HAP-1 (cell line): ENCODE data around the gene DCAKD.

ENCODE experiments used
- DNase-seq, 2 experiments: peaks; one replicate each; pipeline ENCODE4 v3.0.0-alpha.2; 2016 to 2020; ENCODE audit warnings: low spot score in 2 of 2
- H3K27me3 ChIP-seq: fragments of 250-450 bp; sonication (Bioruptor Pico); 2 replicates; pipeline ENCODE4 v1.5.1; 2020; ENCODE audit warnings: low read depth, mild to moderate bottlenecking, moderate library complexity
- H3K36me3 ChIP-seq: fragments of 250-450 bp; sonication (Bioruptor Pico); replicated peaks from 2 replicates; pipeline ENCODE4 v1.5.1; 2020; ENCODE audit warnings: mild to moderate bottlenecking
- H3K4me1 ChIP-seq: fragments of 250-450 bp; sonication (Bioruptor Pico); 2 replicates; pipeline ENCODE4 v1.5.1; 2020; ENCODE audit warnings: mild to moderate bottlenecking
- H3K4me3 ChIP-seq: fragments of 250-450 bp; sonication (Bioruptor Pico); 2 replicates; pipeline ENCODE4 v1.5.1; 2020; ENCODE audit warnings: mild to moderate bottlenecking, moderate library complexity
- H3K9me3 ChIP-seq: fragments of 250-450 bp; sonication (Bioruptor Pico); 2 replicates; pipeline ENCODE4 v1.5.1; 2020; ENCODE audit warnings: mild to moderate bottlenecking, moderate library complexity
- in situ Hi-C: fragments of 300-500 bp; cut with MboI; formaldehyde crosslinking; loops from 3 replicates; pipeline ENCODE4 v1.14.3; 2020; ENCODE audit warnings: low sequenced_read_pairs, inconsistent platforms, mixed read lengths

Gene DCAKD

GRCh38 chr17:44977814-44978550, 73.5 kb downstream of the DCAKD start:
- Histone ChIP-seq H3K4me3 (no peak overlapping the region), H3K4me1 (no peaks in the 10 kb centered on the region), H3K36me3 (no peaks in the 10 kb centered on the region), H3K9me3 (no peaks in the 10 kb centered on the region), H3K27me3 (peaks cover 15% of the 10 kb centered on the region)
- in situ Hi-C loops = no loop called here
- no peak for DNase-seq

GRCh38 chr17:44977065-44977464, 74.4 kb downstream of the DCAKD start:
- no peak for DNase-seq
- Histone ChIP-seq H3K36me3 (no peaks in the 10 kb centered on the region), H3K4me3 (no peak overlapping the region), H3K9me3 (no peaks in the 10 kb centered on the region), H3K27me3 (peaks cover 15% of the 10 kb centered on the region), H3K4me1 (no peaks in the 10 kb centered on the region)
- in situ Hi-C loops = no loop called here

GRCh38 chr17:44976206-44976605, 75.2 kb downstream of the DCAKD start:
- H3K4me1 ChIP-seq = no peaks in the 10 kb centered on the region
- in situ Hi-C loops = no loop called here
- no peak for DNase-seq
- H3K27me3 ChIP-seq = peaks cover 15% of the 10 kb centered on the region
- H3K9me3 ChIP-seq = no peaks in the 10 kb centered on the region
- H3K4me3 ChIP-seq = no peak overlapping the region
- no peaks in the 10 kb centered on the region for H3K36me3 ChIP-seq
